ENCODE results near the gene SLC11A2. TPM values are rescaled to one million over a fixed set of nuclear protein-coding genes. Genes with fewer than 3 reads are reported as not detected.

Gene SLC11A2
- polyA plus RNA-seq, 3 donors: 11.7 to 69.0 (median 14.9) TPM

GRCh38 chr12:50990147-50990727 lies 35.9 kb downstream of the SLC11A2 start:
- no peak overlapping the region for H2AFZ ChIP-seq (ENCODE audit: insufficient read depth, low read depth, low read length, poor library complexity, severe bottlenecking)
- H3K4me1 Mint-ChIP-seq: no peaks in the 10 kb centered on the region
- intact Hi-C loops (cut with micrococcal nuclease): no loop called here
- no peaks in the 10 kb centered on the region for H3K4me1 ChIP-seq (ENCODE audit: control insufficient read depth in 1 of 2, insufficient read depth in 2 of 2, low read length in 2 of 2)
- peaks cover 0 to 3% (median 0%) of the 10 kb centered on the region in 3 donors for H3K27me3 Mint-ChIP-seq (ENCODE audit: low read depth in 3 of 3)
- H3K4me3 ChIP-seq (replicated peaks in 1 of 3; ENCODE audit: low read depth in 2 of 3, low read length in 3 of 3): no peak overlapping the region
- no peaks in the 10 kb centered on the region for H3K27me3 ChIP-seq (ENCODE audit: control insufficient read depth in 2 of 2, insufficient read depth in 2 of 2, low read length in 2 of 2)
- DNase-seq: no peak
- no peaks in the 10 kb centered on the region for H4K20me1 ChIP-seq (ENCODE audit: insufficient read depth, low read length)
- H3K4me2 ChIP-seq (replicated peaks; ENCODE audit: extremely low read depth, low read length, poor library complexity, severe bottlenecking): no peak overlapping the region
- no peaks in the 10 kb centered on the region for H3K9me3 ChIP-seq (replicated peaks in 1 of 2; ENCODE audit: control insufficient read depth in 1 of 2, insufficient read depth in 1 of 2, low read length in 2 of 2)
- peaks cover 57 to 85% of the 10 kb centered on the region in 2 donors for H3K36me3 Mint-ChIP-seq
- no peak overlapping the region for H3K9ac ChIP-seq (ENCODE audit: insufficient read depth, low read length, poor library complexity, severe bottlenecking)
- H3K4me3 Mint-ChIP-seq: no peak overlapping the region
- peaks cover 67 to 98% of the 10 kb centered on the region in 2 donors for H3K36me3 ChIP-seq (replicated peaks in 1 of 2; ENCODE audit: control insufficient read depth in 1 of 2, insufficient read depth in 2 of 2, low read length in 2 of 2)
- H3K27ac ChIP-seq (ENCODE audit: low read depth in 1 of 2, low read length in 2 of 2): no peak overlapping the region
- H3K27ac Mint-ChIP-seq: peak overlapping the region in 3 of 7 donors; percentile 11 to 66 (median 32)
- H3K79me2 ChIP-seq (ENCODE audit: insufficient read depth, low read length): no peaks in the 10 kb centered on the region
- no peaks in the 10 kb centered on the region for H3K9me3 Mint-ChIP-seq
- WGBS (ENCODE audit: insufficient coverage): 100% methylated on average over 1 of the region's 4 CpGs
- no peak for TF ChIP-seq CTCF (IDR thresholded peaks at IDR 0.05)

GRCh38 chr12:50988871-50989270 lies 37.3 kb downstream of the SLC11A2 start:
- Mint-ChIP-seq H3K27ac (peak overlapping the region in 3 of 7 donors; percentile 23 to 65 (median 61)), H3K27me3 (ENCODE audit: low read depth in 3 of 3) (peaks cover 0 to 3% (median 0%) of the 10 kb centered on the region in 3 donors)

More at GRCh38 chr12:50988871-50989270, 37.3 kb downstream of the SLC11A2 start:
- Histone ChIP-seq H2AFZ (ENCODE audit: insufficient read depth, low read depth, low read length, poor library complexity, severe bottlenecking) (no peak overlapping the region), H3K79me2 (ENCODE audit: insufficient read depth, low read length) (no peaks in the 10 kb centered on the region), H3K27ac (ENCODE audit: low read depth in 1 of 2, low read length in 2 of 2) (no peak overlapping the region), H3K9me3 (replicated peaks in 1 of 2; ENCODE audit: control insufficient read depth in 1 of 2, insufficient read depth in 1 of 2, low read length in 2 of 2) (no peaks in the 10 kb centered on the region), H4K20me1 (ENCODE audit: insufficient read depth, low read length) (no peaks in the 10 kb centered on the region), H3K9ac (ENCODE audit: insufficient read depth, low read length, poor library complexity, severe bottlenecking) (no peak overlapping the region), H3K27me3 (ENCODE audit: control insufficient read depth in 2 of 2, insufficient read depth in 2 of 2, low read length in 2 of 2) (no peaks in the 10 kb centered on the region), H3K4me1 (ENCODE audit: control insufficient read depth in 1 of 2, insufficient read depth in 2 of 2, low read length in 2 of 2) (no peaks in the 10 kb centered on the region), H3K4me2 (replicated peaks; ENCODE audit: extremely low read depth, low read length, poor library complexity, severe bottlenecking) (no peak overlapping the region), H3K4me3 (replicated peaks in 1 of 3; ENCODE audit: low read depth in 2 of 3, low read length in 3 of 3) (no peak overlapping the region), H3K36me3 (replicated peaks in 1 of 2; ENCODE audit: control insufficient read depth in 1 of 2, insufficient read depth in 2 of 2, low read length in 2 of 2) (peaks cover 57 to 99% of the 10 kb centered on the region in 2 donors)
- no peaks in the 10 kb centered on the region for H3K9me3 Mint-ChIP-seq
- H3K4me3 Mint-ChIP-seq: no peak overlapping the region
- WGBS (ENCODE audit: insufficient coverage): 100% methylated on average over 1 of the region's 5 CpGs
- no peak for DNase-seq
- no peaks in the 10 kb centered on the region for H3K4me1 Mint-ChIP-seq
- H3K36me3 Mint-ChIP-seq: peaks cover 48 to 74% of the 10 kb centered on the region in 2 donors
- no peak for TF ChIP-seq CTCF (IDR thresholded peaks at IDR 0.05)
- intact Hi-C loops (cut with micrococcal nuclease): no loop called here
